ENCODE measurements around the gene ABCA1.

DNA sequence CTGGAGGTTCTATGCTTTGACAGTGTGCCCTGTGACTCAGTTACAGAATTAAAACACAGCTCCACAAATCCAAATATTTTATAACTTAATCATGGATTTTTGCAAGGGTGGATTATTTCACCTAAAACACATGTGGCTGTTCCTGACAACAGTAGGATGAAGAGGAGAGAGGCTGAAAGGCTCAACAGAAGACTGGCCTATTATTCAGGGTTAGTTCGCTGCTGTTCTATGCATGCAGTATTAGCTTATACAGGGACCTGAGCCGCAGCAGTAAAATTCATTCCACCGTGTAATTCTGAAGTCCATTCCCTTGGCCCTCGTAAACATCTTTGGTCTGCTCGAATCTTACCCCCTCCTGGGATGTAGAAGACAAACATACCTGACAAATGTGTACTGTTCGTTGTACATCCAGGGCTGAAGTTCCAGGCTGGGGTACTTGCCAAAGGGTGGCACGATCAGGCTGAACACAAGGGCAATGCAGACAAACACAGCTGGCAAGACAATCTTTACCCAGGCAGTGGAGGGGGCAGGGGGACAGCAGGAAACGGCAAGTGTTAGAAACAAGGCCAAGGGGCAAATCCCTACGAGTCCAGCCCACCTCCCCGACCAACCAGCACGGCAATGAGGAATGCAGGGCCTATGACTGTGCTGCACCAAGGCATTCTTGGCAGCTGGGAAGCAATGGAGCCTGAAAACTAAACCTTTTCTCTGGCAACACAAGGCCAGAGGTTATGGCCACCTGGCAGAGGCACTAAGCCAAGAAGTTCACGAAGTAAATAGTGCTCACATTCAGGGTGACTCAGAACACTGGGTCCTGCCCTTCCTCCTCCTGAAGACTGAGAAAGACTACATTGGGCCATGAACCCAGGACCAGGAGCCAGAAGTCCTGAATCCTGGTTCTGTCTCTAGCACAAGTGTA, 117.3 kb downstream of the ABCA1 start:
- TF ChIP-seq CTCF (IDR thresholded peaks at IDR 0.05; ENCODE audit: low read depth, low read length) = no peak
- TF ChIP-seq EZH2phosphoT487 (IDR thresholded peaks at IDR 0.05; ENCODE audit: low read depth) = no peak

Measured in OCI-LY3 (cell line).